HG03565 (cell line): ENCODE measurements around the gene PHB1.

Source experiments
- ATAC-seq: cut with Tn5 transposase; IDR thresholded peaks from one replicate; pipeline ENCODE4 v1.9.1; 2021; ENCODE audit warnings: mild to moderate bottlenecking, moderate library complexity; ENCODE audit not compliant: unreplicated experiment

Gene PHB1

DNA sequence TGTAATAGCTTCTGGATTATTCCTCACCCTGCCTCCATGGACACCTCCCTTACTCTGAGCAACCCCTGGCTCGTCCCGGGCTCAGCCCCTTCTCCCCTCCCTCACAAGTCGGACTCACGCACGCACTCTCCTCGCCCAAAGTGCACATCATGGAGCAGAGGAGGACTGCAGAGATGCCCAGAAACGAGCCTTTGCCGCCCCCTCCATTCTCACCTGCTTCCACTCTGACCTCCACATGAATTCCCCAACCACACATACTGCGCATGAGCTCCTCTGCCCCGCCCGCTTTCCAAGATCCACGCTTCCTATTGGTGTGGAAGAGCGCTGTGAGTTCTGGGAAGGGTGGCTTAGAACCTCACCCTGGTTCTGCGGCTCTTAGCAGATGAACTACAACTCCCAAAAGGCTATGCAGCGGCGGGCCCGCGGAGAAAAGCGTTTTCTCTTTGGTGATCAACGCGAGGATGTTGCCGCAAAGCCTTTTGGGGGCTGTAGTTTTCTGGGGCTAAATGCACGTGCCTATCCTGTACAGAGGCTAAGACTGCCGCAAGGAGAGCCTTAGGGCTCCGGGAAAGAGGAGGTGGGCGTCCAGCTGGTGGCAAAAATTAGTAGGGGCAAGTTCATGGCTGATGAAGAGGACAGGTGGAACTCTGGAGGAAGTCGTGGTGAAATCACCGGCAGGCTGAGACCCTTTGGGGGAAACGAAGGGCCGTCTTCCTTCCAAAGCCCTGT is at the start of gene PHB1:
PHB1 (minus strand) TSS at position 261 of the 729 bp plus-strand sequence. CDS start 1,618 bp downstream, outside the sequence.
- peak; percentile 97 for ATAC-seq

DNA sequence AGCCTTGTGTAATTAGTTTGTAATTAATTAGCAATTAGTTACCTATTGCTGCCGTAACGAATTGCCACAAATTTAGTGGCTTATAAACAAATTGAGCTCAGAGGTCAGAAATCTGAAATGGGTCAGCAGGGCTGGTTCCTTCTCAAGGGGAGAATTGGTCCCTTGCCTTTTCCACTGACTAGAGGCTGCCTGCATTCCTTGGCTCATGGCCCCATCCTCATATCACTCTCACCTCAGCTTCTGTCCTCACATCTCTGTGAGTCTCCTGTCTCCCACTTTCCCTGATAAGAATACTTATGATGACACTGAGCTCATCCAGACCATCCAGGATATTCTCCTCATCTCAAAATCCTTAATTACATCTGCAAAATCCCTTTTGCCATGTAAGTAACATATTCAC is 49.4 kb upstream of the PHB1 start:
- no peak for ATAC-seq

DNA sequence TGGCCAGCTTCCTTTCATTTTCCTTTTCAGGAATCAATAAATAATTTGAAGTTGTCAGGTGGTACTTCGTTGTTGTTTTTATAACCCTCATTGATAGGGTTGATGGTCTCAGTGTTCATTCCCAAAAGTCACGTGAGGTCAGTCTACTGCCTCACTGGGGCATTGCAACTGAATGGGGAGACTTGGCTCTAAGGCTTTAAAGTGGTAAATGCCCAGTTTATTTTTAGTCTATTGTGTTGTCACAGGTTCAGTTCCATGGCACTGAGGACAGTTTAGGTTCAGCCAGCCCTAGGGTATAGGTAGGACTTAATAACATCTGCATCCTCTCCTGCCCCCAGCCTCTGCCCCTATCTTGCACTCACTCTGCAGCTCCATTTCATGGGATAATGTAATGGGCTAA is 46.9 kb upstream of the PHB1 start:
- no peak for ATAC-seq

DNA sequence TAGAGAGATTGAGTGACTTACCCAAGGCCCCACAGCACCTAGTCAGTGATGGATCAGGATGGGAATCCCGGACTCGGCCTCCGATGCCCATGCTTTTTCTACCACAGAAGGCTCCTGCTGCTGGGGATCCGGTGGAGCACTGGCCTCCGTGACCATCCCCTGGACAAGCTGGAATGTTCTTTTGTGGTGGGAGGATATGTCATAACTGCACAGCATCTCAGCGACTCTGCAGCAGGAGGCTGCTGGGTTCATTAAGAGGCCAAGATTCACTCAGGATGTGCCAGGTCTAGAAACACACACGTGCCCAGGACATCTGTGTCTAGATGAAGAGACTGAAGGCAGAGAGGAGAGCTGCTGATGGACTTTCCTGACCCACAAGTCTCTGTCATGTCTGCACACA is 45.7 kb upstream of the PHB1 start:
- no peak for ATAC-seq

DNA sequence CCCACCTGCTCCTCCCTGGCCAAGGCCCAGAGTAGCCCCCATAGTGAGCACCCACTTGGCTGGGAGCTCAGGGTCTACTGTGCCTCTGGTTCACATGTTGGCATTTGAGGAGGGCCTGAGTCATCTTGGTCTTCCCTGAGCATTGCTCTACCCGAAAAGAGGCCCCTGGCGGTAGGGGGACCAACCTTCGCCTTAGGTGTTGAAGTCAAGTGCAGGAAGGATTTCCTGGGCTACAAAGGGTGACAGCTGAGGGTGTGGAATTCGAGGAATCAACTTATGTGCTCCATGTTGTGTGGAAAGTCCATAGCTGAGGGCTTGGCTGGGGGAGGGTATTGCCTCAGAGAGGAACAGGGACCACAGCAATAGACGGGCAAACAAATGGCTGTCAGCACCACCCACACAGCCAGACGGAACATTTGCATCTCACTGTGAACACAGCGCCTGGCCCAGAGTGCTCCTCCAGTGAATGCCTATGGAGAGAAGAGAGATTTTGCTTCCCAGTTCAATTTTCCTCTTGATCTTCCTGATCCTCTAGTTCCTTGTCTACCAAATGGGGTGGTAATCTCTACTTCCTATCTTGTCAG is 44.8 kb upstream of the PHB1 start:
- ATAC-seq = no peak

DNA sequence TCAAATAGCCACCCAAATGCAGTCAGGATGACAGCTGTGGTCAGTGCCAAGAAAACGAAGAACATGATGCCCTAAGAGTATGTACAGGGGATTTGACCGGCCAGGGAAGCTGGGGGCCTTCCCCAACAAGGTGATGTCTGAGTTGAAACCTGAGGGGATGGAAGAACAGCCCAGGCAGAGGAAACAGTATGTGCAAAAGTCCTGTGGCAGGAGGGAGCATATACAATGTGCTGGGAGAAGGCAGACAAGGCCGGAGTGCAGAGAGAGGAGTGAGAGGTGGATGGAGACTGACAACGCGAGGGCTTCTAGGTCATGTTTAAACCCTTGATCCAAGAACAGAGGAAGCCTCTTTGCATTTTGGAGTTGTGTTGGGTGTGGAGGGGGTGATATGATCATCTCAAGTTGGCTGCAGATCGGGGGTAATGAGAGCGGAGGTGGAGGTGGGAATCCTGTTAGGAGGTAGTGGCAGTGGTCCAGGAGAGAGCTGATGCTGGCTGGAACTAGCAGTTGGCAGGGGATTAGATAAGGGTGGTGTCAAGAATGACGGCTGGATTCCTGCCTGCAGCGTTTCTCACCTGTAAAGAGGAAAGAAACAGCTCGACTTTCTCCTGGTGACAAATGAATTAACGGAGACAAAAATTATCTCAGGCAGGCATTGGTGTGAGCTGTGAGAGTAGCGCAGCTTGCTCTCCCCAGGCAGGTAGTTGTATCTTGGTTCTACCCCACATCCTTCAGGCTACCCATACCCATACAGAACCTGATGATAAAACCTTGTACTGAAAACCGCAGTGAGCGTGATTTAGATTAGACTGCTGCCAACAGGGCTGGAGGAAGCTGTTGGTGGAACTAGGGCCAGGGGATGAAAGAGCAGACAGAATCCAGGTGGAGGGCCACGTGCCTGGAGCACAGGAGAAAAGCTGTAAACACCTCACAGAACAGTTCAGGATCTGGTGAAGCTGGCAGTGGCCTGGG is 43.2 kb upstream of the PHB1 start:
- no peak for ATAC-seq

DNA sequence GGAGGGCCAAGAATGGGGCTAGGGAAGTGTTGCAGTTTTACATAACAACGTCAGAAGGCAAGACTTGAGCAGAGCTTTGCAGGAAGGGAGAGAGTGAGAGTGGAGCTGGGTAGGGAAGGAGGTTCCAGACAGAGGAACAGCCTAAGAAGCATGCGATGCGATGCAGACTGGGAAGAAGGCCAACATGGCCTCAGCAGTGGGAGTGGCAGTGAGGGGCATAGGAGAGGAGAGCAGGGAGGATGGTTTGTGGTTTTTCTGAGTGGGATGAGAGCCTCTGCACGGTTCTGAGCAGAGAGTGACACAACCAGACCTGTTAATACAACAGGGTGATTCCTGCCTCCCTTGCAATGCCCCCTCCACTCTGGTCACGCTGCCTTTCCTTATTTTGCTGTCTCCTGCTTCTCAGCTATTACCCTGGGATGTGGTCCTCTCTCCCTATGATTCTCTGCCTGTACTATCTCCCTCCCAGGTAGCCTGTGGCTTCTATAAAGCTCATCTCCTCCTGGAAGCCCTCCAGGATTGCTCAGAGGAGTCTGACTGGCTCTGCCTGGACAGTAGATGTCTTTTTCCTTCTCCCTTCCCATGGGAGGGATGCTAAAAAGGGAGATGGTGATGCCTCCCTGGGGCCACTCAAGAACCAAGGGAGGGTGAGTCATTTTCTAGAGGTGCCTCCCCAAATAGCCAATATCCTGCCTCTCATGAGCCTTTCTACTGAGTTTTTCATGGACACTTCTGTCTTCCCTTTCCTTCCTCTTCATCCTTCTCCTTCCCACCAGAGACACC is 41.7 kb upstream of the PHB1 start:
- ATAC-seq = no peak

DNA sequence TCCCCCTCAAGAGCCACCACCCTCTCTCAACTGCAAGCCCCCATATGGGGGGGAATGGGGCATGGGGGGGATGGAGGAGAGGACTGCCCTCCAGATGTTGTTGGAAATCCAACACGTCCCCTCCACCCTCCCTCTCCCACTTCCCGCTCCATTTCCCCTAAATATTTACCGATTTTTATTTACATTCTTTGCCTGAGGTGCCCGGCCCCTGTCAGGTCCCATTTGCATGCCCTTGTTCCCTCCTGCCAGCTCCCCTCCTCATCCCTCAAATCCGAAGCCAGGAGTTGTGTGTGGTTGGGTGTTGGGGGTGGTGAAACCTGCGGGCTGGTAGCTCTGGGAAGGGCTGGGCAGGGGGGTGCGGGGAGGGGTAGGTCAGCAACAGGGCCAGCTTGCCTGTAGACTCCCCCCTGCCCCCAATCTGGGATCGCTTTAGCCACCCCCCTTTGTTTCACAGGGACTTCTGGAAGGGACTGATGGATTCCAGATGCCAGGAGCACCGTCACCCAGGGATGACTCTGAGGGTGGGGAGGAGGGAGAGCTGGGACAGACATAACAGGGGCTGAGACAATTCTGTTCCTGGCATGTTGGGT is 40.7 kb upstream of the PHB1 start:
- ATAC-seq = no peak

DNA sequence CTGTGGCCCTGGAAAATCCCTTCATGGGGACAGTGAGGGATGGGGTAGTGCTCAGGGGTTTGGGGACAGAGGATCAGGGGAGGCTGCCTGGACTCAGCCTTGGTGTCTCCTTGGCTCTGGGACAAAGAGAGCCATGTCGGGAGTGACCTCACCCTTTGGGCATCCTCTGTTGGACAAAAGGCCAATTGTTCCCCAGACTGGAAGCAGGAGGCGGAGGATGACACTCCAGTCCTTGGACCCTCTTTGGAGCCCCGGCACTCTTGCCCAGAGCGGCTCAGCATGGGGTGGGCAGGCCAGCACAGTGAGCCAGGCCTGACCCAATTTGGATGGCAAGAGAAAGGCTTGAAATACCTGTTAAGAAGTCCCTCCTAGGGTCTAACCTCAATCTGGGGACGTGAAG is 39.4 kb upstream of the PHB1 start:
- ATAC-seq = no peak

DNA sequence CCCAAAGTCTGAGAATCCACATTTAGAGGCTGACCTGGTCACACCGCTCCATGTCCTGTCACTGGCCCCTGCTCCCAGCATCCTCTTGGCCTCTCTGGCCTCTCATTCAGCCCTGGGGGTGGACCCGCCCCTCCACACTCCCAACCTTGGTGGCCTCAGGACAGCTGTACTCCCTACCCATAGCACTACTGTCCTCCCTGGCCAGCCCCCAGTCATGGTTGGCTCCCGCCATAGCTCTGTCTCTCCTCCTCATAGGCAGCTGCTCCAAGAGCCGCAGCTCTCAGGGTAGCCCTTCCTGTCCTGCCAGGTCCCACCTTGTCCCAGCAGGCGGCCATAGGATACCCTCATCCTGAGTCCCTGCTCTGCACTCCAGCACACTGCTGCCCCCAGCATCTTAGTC is 38.0 kb upstream of the PHB1 start:
- ATAC-seq = no peak

DNA sequence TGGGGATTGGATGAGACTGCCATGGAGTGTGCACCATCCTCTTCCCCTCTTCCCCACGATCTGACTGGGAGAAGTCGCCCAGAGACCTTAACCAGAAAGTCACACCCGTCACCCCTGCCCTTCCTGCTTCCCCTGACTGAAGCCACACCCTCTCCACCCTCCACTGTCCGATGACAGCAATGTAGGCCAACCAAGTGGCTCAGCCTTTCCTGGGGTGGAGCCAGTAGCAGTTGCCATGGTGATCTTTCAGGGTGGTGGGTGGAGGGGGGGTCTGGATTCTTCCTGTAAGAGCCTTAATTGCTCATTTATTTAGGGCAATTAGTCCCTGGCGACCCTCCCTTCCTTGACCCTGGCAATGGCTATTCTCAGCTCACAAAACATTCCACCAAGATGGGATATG is 37.5 kb upstream of the PHB1 start:
- no peak for ATAC-seq

DNA sequence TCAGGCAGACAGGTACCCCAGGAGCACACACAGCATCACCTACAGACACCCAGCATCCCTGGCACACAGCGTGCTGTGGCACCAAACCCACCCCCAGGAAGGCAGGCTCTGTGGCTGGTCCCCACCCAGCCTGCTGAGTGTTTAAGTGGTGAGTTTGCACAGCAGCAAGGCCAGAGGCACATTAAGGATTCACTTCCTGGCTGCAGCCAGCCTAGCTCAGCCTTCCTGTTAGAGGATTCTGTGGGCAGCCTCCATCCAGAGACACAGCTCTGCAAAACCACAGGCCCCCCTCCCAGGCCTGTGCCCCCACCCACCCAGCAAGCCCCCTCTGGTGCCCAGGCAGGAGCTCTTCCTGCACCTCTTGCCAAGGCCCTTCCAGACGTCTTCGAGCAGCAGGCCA is 36.1 kb upstream of the PHB1 start:
- ATAC-seq = no peak

DNA sequence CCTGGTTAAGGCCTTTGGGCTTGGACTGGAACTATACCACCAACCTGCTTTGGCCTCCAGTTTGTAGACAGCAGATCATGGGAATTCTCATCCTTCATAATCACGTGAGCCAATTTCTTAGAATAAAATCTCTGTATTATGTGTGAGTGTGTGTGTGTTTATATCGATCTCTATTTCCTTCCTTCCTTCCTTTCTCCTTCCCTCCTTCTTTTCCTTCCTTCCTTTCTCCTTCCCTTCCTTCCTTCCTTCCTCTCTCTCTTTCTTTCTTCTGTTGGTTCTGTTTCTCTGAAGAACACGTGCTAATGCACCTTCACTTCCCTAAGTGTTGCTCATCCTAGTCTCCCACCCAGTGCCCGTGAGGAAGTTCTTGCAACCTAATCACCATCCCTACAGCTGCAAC is 35.5 kb upstream of the PHB1 start:
- no peak for ATAC-seq

DNA sequence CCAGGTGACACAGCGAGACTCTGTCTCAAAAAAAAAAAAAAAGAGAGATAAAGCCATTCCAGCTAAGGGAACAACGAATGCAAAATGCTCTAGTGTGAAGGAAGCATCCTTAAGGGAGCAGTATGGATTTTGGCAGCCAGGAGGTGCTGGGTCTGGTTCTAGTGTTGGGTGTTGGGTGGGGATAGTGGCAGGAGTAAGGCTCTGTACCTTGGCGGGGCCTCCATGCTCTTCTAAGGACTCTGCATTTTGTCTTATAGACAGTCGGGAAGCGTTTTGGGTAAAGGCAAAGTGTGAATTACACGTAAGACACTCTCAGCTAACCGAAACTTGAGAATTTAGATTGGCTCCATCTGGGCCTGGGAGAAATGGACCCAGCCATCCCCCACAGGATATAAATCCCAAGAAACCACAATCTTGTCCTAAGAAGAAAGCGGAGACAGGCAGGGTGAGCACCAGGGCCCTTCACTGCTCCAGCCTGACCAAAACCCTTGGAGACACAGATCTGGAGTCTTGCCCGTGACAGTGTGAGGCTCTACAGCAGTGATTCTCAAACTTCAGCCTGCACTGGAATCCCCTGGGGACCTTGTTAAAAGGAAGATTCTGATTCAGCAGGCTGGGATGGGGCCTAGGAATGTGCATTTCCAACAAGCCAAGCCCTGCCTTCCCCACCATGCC is 33.1 kb upstream of the PHB1 start:
- ATAC-seq = no peak

DNA sequence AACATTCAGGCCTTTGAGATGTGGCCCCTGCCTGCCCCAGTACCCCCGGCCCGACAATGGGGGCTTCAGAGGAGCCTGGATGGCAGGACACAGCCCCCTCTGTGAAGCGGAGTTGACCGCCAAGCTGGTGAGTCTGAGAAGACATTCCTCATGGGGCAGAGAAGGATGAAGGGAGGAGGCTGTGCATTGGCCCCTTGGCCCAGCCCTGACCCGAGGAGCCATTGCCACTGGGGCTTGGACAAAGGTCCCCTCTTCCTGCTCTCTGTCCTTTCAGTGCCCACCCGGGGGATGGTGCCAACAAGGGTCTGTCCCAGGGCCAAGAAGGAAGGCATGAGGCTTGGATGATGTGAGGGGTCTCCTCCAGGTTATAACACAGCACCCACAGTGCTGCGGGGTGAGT is 30.9 kb upstream of the PHB1 start:
- no peak for ATAC-seq

DNA sequence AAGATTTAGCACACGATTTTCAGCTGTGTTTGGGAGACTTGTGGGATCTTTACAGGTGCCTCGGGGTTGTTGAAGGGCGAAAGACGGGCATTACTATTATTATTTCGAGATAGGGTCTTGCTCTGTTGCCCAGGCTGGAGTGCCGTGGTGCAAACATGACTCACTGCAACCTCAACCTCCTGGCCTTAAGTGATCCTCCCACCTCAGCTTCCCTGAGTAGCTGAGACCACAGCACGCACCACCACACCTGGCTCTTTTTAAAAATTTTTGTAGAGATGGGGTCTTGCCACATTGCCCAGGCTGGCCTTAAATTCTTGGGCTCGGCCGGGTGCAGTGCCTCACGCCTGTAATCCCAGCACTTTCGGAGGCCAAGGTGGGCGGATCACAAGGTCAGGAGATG is 29.7 kb upstream of the PHB1 start:
- no peak for ATAC-seq

DNA sequence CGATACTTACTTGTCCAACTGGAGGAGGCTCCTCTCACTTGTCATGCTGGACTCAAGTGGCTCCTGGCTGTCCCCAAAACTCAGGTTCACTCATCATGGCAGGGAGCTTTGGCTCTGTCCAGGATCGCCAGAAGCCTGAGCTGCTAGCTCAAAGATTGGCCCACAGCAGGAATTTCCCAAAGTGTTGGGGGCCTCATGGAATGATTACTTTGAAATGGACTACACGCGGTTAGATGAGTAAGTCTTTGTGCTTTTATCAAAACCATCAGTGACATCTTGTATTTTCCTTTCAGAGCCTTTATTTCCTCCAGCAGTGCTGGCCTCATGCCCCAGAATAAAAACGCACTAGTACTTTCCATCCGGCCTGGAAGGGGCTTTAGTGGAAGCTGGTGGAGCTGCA is 29.2 kb upstream of the PHB1 start:
- no peak for ATAC-seq

DNA sequence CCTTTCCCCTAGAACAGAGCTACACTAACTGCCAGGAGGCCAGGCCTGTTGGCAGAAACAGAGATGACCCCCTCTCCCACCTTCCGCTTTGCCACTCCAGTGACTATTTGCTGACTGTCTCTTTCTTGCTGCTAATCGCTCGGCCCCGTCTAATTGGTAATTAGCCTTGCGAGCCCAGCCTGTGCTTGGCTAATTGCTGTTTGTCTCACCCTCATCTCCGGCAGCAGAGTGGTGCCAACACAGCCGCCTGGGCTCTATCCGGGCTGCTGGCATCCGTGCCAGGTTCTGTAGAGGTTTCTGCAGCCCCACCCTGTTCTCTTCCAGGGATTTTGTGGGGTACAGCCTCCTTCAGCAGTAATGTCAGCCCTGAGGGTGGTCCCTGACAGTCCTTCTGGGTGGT is 27.4 kb upstream of the PHB1 start:
- ATAC-seq = no peak

DNA sequence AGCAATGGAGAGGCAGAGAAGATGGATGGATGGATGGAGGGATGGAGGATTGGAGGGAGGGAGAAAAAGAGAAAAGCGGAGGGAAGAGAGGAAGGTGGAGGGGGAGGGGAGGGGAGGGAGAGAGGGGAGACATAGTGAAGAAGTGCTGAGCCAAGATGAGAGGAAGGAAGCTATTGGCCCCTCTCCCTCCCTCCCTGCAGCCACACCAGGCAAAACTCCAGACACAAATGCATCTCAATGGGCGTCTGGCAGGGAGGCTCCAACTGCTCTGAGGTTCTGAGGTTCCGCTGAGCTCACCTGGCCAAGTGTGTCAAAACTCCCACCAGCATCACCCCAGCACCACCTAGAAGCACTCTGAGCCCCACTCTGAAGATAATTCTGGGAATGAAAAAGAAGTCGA is 26.9 kb upstream of the PHB1 start:
- no peak for ATAC-seq

DNA sequence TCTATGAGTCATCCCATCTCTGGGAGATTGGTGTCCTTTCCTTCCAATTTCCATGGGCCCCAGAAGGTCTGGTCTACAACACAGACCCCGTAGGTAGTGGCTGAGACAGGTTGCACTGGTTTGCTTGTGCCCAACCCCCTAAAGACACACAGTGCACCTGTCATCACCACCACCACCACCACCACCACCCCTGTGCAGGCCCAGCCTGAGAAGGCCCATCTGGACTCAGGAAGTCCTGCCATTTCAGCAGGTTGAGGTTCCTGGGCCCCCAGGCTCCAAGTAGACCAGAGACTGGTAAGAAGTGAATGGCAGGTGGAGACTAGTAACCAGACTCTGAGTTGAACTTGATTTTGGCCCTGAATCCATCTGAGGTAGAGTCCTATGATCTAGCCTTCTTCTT is 25.9 kb upstream of the PHB1 start:
- no peak for ATAC-seq
